ENCODE data around the gene DHRS4. TPM values are rescaled to one million over a fixed set of nuclear protein-coding genes. Genes with fewer than 3 reads are reported as not detected.

DHRS4 gene
- total and polyA plus RNA-seq, 2 of the 13 experiments (the other 11 are each of a cell fraction or from before 2014, with no cell fraction given): 23.9 to 45.1 TPM

- no peak for TF ChIP-seq ZNF710 (CRISPR knock-in tag; IDR thresholded peaks at IDR 0.05; ENCODE audit: borderline replicate concordance)
- TF ChIP-seq RBFOX2 (IDR thresholded peaks at IDR 0.05; ENCODE audit: low read depth, low read length): no peak
- TF ChIP-seq SKI (IDR thresholded peaks at IDR 0.05; ENCODE audit: partially characterized antibody): no peak
- TF ChIP-seq ZNF275 (CRISPR knock-in tag; IDR thresholded peaks at IDR 0.05; ENCODE audit: borderline replicate concordance): peak; percentile 58; the same call in 1 of the 2 replicates
- no peak for TF ChIP-seq ZNF644 (CRISPR knock-in tag; IDR thresholded peaks at IDR 0.05; ENCODE audit: low read depth)
- 0 out of 2 replicates have a peak, but pooled peaks have one; percentile 28 for TF ChIP-seq ZNF205 (CRISPR knock-in tag; IDR thresholded peaks at IDR 0.05)
- no peak for TF ChIP-seq SP2 (CRISPR knock-in tag; IDR thresholded peaks at IDR 0.05)
- TF ChIP-seq ZNF646 (CRISPR knock-in tag; IDR thresholded peaks at IDR 0.05): no peak
- no peak for TF ChIP-seq AHR (CRISPR knock-in tag; IDR thresholded peaks at IDR 0.05)
- TF ChIP-seq MAFK (conservative IDR thresholded peaks at IDR 0.05 in 1 of 2, IDR thresholded peaks at IDR 0.05 in 1 of 2; ENCODE audit: low read length in 2 of 2): no peak
- TF ChIP-seq TBL1XR1 (IDR thresholded peaks at IDR 0.05; ENCODE audit: borderline replicate concordance, low read length, partially characterized antibody): peak; percentile 70
- TF ChIP-seq HINFP (CRISPR knock-in tag; IDR thresholded peaks at IDR 0.05; ENCODE audit: low read depth): peak; percentile 77; the same call in 1 of the 2 replicates
- TF ChIP-seq ZNF761 (CRISPR knock-in tag; conservative IDR thresholded peaks at IDR 0.05): 0 out of 2 replicates have a peak, but pooled peaks have one; percentile 79
- no peak; the same call in 1 of the 2 replicates for TF ChIP-seq SIX1 (CRISPR knock-in tag; IDR thresholded peaks at IDR 0.05; ENCODE audit: borderline replicate concordance)
- no peak for TF ChIP-seq FOXO4 (CRISPR knock-in tag; conservative IDR thresholded peaks at IDR 0.05)
These were observed 60.3 kb downstream of the DHRS4 start (continued) for GRCh38 chr14:24013654-24014514.
